Brain (organoid and tissue), 1 donor: ENCODE measurements around the gene CCN6. TPM values are rescaled to one million over a fixed set of nuclear protein-coding genes. Genes with fewer than 3 reads are reported as not detected.

Source experiments
- polyA plus RNA-seq: library from polyadenylated mRNA; stranded (reverse); fragments of 350-450 nt; fragmentation: Illumina TruSeq; extraction: RNeasy Lipid Tissue Mini Kit (QIAGEN cat#74804); gene quantifications from one replicate; pipeline ENCODE4 v1.2.3, GENCODE V29; 2015; ENCODE audit warnings: low read depth, low replicate concordance; ENCODE audit not compliant: insufficient read depth

Gene CCN6
- polyA plus RNA-seq, 1 donor from 2014 or later, result not detected

Other genes starting within 250 kb of the CCN6 start
- gene FYN, start 180.7 kb upstream of the CCN6 start, polyA plus RNA-seq, result 338 TPM
- 8.2 TPM for gene TUBE1, start 33.4 kb downstream of the CCN6 start, polyA plus RNA-seq
- 76.5 TPM for gene FAM229B, start 33.5 kb downstream of the CCN6 start, polyA plus RNA-seq
- gene LAMA4, start 200.5 kb downstream of the CCN6 start, polyA plus RNA-seq, result 7.0 TPM